NCI-H128 (cell line): ENCODE measurements around the gene SLC45A2.
"Not testable (repeated sequence)": the region's sequence is repeated elsewhere in the genome, so short reads cannot be mapped to it uniquely, and the experiment has no call there.

Experiments
- DNase-seq: peaks from one replicate; lab custom pipeline; 2025; ENCODE audit not compliant: unreplicated experiment; lab: John Stamatoyannopoulos, UW

SLC45A2 gene

DNA sequence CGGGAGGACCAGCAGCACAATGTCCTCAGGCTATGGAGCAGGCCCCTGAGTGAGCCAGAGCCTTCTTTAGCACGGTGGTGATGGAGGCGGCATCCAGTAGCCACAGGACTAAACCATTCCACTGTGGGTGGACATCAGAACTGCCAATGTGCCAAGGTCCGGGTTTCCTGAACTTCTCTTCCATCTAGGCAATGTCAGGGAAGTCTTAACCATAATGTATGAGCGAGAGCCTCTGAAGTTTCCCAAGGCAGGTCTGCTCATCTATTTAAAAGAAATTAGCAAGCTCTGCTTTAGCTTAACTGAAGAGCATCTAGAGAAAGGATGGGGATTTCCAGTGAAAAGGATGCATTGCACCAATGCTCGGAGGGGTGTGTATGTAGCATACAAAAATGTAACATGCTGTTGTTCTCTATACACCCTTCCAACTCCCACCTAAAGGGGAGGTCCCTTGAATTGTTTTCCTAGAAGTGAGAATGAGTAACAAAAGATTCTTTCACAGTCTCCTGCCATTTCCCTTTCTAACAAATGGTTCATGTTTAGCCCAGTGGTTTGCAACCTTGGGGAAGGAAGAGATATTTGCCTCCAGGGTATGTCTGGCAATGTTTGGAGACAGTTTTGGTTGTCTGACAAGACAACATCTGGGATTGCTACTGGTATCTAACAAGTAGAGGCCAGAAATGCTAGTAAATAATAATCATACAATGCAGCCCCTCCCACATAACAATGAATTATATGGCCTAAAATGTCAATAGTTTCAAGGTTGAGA lies 54.4 kb downstream of the SLC45A2 start:
- DNase-seq: no peak

DNA sequence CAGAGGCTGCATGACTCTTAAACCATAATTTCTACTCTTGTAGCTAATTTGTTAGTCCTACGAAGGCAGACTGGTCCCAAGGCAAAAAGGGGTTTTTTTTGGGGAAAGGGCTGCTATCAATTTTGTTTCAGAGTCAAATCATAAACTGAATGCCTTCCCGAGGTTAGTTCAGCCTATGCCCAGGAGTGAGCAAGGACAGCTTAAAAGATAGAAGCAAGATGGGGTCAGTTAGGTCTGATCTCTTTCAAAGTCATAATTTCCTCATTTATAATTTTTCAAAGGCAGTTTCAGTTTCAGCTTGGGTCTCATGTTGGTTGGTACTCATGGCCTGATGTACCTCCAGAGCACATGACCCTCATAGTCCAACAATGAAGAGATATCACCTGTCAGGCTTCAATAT lies 56.2 kb downstream of the SLC45A2 start:
- DNase-seq: no peak

DNA sequence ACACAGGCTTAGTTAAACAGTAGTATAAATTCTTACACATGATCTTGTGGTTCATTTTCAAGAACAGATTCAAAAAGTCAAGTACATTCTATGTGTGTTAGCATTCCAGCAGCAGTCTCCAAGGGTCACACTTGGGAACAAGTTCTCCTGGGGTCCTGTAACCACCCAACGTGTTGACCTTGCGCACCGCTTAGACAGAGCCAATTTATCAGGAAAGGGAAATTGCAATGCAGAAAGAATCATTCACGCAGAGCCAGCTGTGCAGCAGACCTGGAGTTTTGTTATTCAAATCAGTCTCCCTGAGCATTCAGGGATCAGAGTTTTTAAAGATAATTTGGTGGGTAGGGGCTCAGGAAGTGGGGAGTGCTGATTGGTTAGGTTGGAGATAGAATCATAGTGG lies 56.8 kb downstream of the SLC45A2 start:
- no peak for DNase-seq

DNA sequence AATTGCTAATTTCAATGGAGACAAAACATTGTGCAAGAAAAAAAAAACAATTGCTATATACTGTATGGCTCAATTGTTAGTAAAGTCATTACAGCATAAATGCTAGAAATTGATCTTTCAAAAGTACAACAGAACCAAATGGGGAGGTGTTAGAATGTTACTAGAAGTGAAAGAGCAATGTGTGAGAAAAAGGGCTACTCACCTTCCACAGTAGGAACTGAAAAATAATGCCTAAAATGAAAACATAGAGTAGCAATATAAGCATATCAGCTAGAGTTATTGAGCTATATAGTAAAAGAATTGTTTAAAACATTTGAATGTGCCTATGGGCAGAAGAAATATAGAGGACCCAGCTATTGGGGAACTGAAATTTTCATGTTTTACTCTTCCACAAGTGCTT lies 59.2 kb downstream of the SLC45A2 start:
- no peak for DNase-seq

DNA sequence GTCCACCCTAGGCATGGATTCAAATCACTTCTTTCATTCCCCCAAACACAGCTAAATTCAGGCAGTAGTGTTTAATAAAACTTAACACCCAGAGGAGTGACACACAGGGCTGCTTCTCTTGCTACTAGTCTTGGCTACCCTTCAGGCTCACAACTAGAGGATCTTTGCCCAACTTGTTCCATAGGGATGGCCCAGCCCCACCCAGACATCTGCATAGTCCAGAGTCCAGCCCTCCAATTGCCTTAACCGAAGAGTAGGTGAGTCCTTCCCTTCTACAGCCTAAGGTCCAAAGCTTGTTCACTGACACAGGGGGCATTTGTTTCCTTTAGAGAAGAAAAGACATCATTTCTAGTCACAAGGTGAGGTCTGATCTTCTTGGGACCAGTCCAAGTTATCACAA lies 63.5 kb downstream of the SLC45A2 start:
- DNase-seq: no peak

DNA sequence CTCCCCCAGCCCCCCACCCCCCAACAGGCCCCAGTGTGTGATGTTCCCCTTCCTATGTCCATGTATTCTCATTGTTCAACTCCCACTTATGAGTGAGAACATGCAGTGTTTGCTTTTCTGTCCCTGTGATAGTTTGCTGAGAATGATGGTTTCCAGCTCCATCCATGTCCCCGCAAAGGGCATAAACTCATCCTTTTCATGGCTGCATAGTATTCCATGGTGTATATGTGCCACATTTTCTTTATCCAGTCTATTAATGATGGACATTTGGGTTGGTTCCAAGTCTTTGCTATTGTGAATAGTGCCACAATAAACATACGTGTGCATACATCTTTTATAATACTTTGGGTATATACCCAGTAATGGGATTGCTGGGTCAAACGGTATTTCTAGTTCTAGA lies 69.6 kb downstream of the SLC45A2 start:
- DNase-seq: not testable (repeated sequence)

DNA sequence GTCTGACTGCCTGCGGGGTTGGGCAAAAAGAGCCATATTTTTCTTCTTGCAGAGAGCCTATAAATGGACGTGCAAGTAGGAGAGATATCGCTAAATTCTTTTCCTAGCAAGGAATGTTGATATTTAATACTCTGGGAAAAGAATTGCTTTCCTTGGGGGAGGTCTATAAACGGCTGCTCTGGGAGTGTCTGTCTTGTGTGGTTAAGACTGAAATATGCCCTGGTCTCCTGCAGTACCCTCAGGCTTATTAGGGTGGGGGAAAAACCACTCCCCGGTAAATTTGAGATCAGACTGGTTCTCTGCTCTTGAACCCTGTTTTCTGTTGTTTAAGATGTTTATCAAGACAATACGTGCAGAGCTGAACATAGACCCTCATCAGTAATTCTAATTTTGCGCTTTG lies 78.2 kb downstream of the SLC45A2 start:
- DNase-seq: not testable (repeated sequence)

DNA sequence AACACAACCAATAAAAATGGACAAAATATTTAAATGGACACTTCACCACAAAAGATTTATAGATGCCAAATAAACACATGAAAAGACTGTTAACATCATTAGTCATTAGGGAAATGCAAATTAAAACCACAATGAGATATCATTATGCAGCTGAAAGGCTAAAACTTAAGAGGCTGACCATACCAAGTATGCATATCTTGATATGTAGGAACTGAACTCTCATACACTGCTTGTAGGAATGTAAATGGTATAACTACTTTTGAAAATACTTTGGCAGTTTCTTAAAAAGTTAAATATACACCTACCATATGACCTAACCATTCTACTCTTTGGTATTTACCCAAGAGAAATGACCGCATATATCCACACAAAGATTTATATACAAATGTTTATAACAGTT lies 79.1 kb downstream of the SLC45A2 start:
- DNase-seq: no peak

DNA sequence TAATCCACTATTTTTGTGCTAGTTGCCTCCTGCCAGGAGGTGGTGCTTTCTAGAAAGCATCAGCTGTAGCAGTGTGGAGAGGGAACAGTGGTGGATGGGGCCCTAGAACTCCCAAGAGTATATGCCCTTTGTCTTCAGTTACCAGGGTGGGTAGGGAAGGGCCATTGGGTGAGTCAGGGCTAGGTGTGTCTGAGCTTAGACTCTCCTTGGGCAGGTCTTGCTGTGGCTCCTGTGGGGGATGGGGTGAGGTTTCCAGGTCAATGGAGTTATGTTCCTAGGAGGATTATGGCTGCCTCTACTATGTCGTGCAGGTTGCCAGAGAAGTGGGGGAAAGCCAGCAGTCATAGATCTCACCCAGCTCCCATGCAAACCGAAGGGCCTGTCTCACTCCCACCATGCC lies 81.4 kb downstream of the SLC45A2 start:
- no peak for DNase-seq

DNA sequence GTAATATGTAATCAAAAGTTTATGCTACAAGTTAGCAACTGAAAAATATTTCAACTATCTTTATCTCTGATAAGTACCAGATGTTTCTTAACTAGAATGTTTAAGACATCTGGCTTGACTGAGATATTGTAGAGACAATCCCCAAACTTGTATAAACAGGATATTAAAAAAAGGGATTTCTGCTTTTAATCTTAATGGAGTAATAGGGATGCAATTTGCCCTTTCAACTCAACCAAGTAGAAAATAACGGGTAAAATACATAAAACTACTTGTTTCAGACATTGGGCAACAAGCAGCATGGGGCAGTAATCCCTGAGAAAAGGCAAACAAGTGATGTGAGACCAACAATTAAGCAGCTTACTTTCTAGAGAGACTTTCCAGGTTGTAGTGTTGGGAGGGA lies 83.3 kb downstream of the SLC45A2 start:
- DNase-seq: no peak
